ENCODE data around the gene TBC1D24.
"Not testable (repeated sequence)": the region's sequence is repeated elsewhere in the genome, so short reads cannot be mapped to it uniquely, and the experiment has no call there.

The TBC1D24 gene

DNA sequence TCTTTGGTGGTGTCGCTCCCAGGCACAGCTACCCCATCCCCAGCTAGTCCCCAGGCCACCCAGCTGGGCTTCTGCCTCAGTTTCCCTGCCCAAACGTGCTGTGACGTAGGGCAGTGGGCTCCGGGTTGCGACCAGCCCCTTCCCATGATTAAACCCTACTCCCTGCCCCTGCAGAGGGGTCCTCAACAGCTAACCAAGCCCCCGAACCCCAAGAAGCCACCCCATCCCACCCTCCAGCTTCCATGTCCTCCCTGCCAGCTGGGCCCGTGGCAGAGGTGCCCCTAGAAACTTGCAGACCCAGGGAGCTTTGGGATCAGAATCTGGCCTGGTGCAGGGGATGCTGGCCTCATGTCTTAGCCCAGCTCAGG is 4.7 kb upstream of the TBC1D24 start:
- ATAC-seq (no peak), DNase-seq (ENCODE audit: low spot score in 2 of 2) (no peak)
- Mint-ChIP-seq H3K36me3 (no peaks in the 10 kb centered on the region), H3K4me3 (no peak overlapping the region), H3K27ac (peak overlapping the region; percentile 81), H3K9me3 (no peaks in the 10 kb centered on the region), H3K4me1 (peaks cover 26% of the 10 kb centered on the region)

DNA sequence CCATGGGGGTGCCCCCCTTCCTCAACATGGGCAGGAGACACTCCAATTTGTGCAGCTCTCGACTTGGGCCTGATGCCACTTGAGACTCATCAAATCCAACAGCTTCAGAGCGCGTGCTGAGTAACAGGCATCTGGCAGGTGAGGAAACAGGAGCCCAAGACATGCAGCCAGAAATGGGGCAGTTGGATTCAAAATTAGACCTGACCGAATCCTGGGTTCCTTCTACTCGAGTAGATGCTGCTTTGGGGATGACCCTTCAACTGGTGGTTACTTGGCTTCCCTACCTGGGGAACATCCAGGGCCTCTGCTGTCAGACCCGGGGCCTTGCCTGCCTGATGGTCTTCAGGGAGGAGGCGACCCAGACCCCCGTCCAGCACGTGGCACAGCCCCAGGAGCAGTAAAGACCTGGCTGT is 4.3 kb upstream of the TBC1D24 start:
- Mint-ChIP-seq H3K9me3 (no peaks in the 10 kb centered on the region), H3K4me3 (no peak overlapping the region)
- DNase-seq (ENCODE audit: low spot score in 2 of 2) = no peak

DNA sequence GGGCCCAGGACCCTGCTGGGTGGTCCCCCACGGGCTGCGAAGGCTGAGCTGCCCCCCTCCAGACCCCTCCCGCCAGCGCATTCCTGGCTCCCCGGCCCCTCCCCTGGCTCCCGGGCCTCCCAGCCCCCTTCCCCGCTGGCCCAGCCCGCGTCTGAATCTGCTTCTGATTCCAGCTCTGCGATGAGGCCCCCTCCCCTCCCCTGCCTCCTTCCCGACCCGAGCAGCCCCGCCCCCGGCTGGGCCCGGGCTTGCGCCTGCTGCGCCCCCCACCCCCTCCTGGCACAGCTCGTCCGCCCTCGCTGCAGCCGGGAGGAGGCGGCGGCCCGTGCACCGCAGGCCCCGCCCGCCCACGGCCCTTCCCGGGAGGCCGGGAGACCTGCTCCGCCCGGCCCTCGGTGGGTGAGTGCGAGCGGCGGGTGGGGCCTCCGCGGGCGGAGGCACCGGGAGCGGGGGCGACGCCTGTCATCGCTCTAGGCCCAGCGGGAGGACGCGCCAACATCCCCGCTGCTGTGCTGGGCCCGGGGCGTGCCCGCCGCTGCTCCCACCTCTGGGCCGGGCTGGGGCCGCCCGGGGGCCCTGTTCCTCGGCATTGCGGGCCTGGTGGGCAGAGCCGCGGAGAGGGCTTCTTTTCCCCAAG is 3.8 kb upstream of the TBC1D24 start, which contains the start of gene NTN3:
NTN3 (plus strand) TSS at position 282 of the 637 bp plus-strand sequence. CDS start 405 bp downstream, outside the sequence.
- no peaks in the 10 kb centered on the region for H3K9me3 Mint-ChIP-seq
- H3K4me3 Mint-ChIP-seq = peak within 1 kb of the TSS; percentile 71
- peaks cover 29% of the 10 kb centered on the region for H3K4me1 Mint-ChIP-seq
- no peak within 1 kb of the TSS for H3K27ac Mint-ChIP-seq
- DNase-seq (ENCODE audit: low spot score in 2 of 2) = no peak
- H3K36me3 Mint-ChIP-seq = no peaks in the 10 kb centered on the region
- no peak for ATAC-seq

More for the DNA sequence above, 4.3 kb upstream of the TBC1D24 start:
- no peak for ATAC-seq
- H3K27ac Mint-ChIP-seq = no peak overlapping the region
- H3K4me1 Mint-ChIP-seq = peaks cover 26% of the 10 kb centered on the region
- H3K36me3 Mint-ChIP-seq = no peaks in the 10 kb centered on the region

DNA sequence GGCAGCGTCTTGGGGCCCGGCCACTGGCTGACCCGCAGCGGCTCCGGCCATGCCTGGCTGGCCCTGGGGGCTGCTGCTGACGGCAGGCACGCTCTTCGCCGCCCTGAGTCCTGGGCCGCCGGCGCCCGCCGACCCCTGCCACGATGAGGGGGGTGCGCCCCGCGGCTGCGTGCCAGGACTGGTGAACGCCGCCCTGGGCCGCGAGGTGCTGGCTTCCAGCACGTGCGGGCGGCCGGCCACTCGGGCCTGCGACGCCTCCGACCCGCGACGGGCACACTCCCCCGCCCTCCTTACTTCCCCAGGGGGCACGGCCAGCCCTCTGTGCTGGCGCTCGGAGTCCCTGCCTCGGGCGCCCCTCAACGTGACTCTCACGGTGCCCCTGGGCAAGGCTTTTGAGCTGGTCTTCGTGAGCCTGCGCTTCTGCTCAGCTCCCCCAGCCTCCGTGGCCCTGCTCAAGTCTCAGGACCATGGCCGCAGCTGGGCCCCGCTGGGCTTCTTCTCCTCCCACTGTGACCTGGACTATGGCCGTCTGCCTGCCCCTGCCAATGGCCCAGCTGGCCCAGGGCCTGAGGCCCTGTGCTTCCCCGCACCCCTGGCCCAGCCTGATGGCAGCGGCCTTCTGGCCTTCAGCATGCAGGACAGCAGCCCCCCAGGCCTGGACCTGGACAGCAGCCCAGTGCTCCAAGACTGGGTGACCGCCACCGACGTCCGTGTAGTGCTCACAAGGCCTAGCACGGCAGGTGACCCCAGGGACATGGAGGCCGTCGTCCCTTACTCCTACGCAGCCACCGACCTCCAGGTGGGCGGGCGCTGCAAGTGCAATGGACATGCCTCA is 3.1 kb upstream of the TBC1D24 start:
- DNase-seq (ENCODE audit: low spot score in 2 of 2) (no peak), ATAC-seq (no peak)
- peaks cover 36% of the 10 kb centered on the region for H3K4me1 Mint-ChIP-seq
- no peak overlapping the region for H3K27ac Mint-ChIP-seq
- no peaks in the 10 kb centered on the region for H3K36me3 Mint-ChIP-seq
- no peaks in the 10 kb centered on the region for H3K9me3 Mint-ChIP-seq
- H3K4me3 Mint-ChIP-seq = peak overlapping the region; percentile 71

DNA sequence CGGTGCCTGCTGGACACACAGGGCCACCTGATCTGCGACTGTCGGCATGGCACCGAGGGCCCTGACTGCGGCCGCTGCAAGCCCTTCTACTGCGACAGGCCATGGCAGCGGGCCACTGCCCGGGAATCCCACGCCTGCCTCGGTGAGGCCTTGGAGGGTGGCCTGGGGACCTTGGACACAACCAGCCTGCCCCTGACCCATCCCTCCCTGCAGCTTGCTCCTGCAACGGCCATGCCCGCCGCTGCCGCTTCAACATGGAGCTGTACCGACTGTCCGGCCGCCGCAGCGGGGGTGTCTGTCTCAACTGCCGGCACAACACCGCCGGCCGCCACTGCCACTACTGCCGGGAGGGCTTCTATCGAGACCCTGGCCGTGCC is 2.5 kb upstream of the TBC1D24 start:
- peak overlapping the region; percentile 71 for H3K4me3 Mint-ChIP-seq
- H3K4me1 Mint-ChIP-seq = peaks cover 36% of the 10 kb centered on the region
- H3K36me3 Mint-ChIP-seq = peaks cover 2% of the 10 kb centered on the region
- H3K27ac Mint-ChIP-seq = no peak overlapping the region
- no peaks in the 10 kb centered on the region for H3K9me3 Mint-ChIP-seq
- no peak for DNase-seq (ENCODE audit: low spot score in 2 of 2)
- no peak for ATAC-seq

DNA sequence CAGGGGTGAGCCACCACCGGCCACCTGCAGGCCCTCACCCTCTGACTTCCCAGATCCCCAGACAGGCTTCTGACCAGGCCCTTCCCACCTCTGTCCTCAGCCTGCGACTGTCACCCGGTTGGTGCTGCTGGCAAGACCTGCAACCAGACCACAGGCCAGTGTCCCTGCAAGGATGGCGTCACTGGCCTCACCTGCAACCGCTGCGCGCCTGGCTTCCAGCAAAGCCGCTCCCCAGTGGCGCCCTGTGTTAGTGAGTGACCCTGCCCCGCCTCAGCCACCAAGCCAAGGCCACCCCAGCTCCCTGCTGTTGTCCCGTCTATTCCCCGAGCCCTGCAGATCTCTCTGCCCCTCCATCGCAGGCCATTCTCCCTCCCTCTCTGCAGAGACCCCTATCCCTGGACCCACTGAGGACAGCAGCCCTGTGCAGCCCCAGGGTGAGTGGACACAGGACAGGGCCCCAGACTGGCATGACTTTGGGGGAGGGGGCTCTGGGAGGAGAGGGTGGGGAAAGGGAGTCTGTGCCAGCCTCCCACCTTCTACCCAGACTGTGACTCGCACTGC is 2.0 kb upstream of the TBC1D24 start:
- ATAC-seq (no peak), DNase-seq (ENCODE audit: low spot score in 2 of 2) (no peak)
- Mint-ChIP-seq H3K4me1 (peaks cover 41% of the 10 kb centered on the region), H3K4me3 (peak overlapping the region; percentile 71), H3K27ac (no peak overlapping the region), H3K9me3 (no peaks in the 10 kb centered on the region), H3K36me3 (peaks cover 7% of the 10 kb centered on the region)

DNA sequence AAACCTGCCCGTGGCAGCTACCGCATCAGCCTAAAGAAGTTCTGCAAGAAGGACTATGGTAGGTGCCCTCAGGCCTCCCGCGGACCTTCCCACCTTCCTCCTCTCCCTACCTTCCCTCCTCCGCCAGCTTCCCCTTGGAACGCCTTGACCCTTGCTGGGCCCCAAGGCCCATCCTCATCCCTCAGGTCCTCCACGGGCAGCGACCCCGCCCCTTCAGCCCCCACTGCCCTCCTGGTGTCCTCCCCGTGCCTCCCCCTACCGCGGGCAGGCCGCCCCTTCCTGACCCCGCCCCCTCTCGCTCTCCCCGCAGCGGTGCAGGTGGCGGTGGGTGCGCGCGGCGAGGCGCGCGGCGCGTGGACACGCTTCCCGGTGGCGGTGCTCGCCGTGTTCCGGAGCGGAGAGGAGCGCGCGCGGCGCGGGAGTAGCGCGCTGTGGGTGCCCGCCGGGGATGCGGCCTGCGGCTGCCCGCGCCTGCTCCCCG is 1.4 kb upstream of the TBC1D24 start:
- DNase-seq (ENCODE audit: low spot score in 2 of 2) (no peak), ATAC-seq (no peak)
- H3K27ac Mint-ChIP-seq = no peak overlapping the region

DNA sequence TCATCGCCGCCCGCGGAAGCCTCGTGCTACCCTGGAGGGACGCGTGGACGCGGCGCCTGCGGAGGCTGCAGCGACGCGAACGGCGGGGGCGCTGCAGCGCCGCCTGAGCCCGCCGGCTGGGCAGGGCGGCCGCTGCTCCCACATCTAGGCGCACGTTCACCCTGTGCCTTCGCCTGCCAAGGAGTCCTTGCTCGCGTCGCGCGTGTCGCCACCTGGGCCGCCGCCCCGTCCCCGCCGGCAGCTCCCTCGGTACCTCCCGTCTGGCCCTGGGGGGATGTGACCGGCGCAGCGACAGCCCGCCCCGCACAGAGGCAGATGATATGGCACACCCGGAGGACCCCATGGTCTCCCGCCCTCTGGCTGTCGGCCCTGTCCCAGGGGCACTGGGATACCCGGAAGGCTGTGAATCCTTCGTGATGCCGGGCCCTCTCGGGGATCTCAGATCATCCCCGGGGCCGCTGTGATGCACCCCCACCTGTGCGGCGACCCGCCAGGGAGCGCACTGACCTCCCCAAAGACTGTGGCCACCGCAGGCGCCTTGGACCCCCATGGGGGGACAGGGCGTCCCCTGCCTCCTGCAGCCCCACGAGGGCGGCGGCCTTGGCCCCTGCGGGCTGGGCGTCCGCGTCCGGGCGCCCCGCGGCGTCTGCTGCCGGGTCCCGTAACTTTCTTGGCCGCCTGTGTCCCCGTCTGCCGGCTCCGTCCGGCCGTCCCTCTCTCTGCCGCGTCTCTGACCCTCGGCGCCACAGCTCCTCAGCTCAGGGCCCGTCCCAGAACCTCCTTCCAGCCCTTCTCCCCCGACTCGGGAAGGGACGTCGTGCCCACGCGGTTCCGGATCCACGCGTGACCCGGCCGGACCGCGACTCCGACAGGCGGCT is 689 bp upstream of the TBC1D24 start:
- H3K36me3 Mint-ChIP-seq = peaks cover 13% of the 10 kb centered on the region
- peak; percentile 46 to 78 for DNase-seq (ENCODE audit: low spot score in 2 of 2)
- peak; percentile 71 for ATAC-seq
- no peaks in the 10 kb centered on the region for H3K9me3 Mint-ChIP-seq
- H3K4me1 Mint-ChIP-seq = peaks cover 35% of the 10 kb centered on the region
- no peak overlapping the region for H3K27ac Mint-ChIP-seq
- peak overlapping the region; percentile 71 for H3K4me3 Mint-ChIP-seq

More for the DNA sequence above, 1.4 kb upstream of the TBC1D24 start:
- Mint-ChIP-seq H3K4me1 (peaks cover 37% of the 10 kb centered on the region), H3K9me3 (no peaks in the 10 kb centered on the region), H3K4me3 (peak overlapping the region; percentile 71), H3K36me3 (peaks cover 12% of the 10 kb centered on the region)

DNA sequence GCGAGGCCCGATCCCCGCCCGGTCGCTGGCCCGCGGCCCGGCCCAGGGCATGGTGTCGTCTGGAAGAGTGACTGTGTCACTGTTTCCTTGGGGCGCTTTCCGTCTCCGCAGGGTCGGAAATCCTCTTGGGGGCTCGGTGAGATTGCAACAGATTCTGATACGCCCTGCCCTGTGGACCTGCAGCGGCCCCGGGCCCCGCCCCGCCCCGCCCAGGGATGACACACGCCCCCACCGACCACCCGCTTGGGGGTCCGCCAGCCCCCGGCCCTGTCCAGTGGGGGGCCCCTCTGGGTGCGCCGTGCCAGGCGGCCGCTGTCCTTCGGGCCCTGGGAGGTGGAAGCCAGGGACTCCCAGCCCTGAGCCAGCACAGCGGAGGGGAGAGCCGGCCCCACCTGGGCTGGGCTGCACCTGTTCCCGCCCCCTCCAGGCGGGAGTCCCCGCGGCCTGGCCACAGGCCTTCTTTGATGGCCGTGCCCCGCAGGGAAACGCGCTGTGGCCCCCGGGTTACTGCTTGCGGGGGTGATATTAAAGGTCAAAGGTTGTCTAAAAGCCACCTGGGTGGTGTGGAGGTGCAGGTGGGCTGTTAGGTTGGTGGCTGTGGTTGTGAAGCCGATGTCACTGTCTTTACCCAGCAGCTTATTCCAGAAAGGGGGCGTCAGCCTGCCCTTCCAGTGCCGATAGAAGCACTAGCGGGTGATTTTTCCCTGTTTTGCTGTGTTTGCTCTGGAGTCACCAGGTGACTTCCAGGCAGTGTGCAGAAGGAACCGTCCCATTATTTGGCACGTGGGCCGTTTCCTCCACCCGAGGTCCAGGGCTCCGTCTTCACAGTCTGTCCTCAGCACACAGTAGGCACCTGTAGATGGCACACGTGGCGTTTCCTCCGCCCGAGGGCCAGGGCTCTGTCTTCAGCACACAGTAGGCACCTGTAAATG is 752 bp downstream of the TBC1D24 start:
- DNase-seq (ENCODE audit: low spot score in 2 of 2) = no peak

DNA sequence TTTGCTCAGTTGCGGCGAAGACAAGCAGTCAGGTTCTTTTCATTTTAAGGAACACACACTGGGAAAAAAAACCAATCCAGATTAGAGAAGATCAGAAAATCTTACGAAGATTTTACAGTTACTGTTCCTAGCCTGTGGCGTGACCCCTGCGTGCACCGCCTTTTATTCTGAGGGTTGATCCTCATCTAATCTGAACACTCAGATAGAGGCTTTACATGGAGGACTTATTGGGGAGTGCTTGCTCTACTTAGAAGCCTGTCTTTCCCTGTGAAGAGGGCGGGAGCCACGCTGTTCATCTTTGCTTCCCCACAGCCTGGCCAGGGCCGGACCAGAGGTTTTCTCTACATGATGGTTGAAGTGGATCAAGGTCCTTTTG is 1.4 kb downstream of the TBC1D24 start:
- DNase-seq (ENCODE audit: low spot score in 2 of 2) = no peak
- peaks cover 27% of the 10 kb centered on the region for H3K4me1 Mint-ChIP-seq
- ATAC-seq = no peak
- H3K9me3 Mint-ChIP-seq = no peaks in the 10 kb centered on the region
- peaks cover 13% of the 10 kb centered on the region for H3K36me3 Mint-ChIP-seq
- H3K27ac Mint-ChIP-seq = no peak overlapping the region
- H3K4me3 Mint-ChIP-seq = peak overlapping the region; percentile 71

More for the DNA sequence above, 752 bp downstream of the TBC1D24 start:
- H3K9me3 Mint-ChIP-seq = no peaks in the 10 kb centered on the region
- peak; percentile 43 for ATAC-seq
- H3K4me1 Mint-ChIP-seq = peaks cover 27% of the 10 kb centered on the region
- peak overlapping the region; percentile 71 for H3K4me3 Mint-ChIP-seq
- H3K27ac Mint-ChIP-seq = no peak overlapping the region
- peaks cover 13% of the 10 kb centered on the region for H3K36me3 Mint-ChIP-seq

DNA sequence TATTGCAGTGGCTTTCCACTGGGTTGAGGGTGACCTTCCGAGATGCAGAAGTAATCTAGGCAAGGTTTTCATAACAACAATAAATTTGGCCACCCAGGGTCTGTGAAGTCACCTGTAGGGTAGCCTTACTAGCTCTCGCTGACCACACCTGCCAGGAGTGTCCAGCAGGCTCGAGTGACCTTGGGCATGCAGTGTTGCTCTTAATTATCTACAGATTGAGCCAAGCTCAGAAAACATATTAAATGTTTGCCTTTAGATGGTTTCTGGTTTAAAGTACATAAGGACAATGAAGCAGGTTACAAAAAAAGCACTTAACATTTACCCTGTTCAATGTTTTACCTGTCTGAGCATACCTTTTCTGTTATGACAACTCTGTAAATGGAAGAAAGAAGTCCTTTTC is 1.8 kb downstream of the TBC1D24 start:
- Mint-ChIP-seq H3K4me3 (peak overlapping the region; percentile 71), H3K4me1 (peaks cover 27% of the 10 kb centered on the region), H3K9me3 (no peaks in the 10 kb centered on the region), H3K36me3 (peaks cover 13% of the 10 kb centered on the region), H3K27ac (no peak overlapping the region)
- no peak for DNase-seq (ENCODE audit: low spot score in 2 of 2)
- no peak for ATAC-seq

DNA sequence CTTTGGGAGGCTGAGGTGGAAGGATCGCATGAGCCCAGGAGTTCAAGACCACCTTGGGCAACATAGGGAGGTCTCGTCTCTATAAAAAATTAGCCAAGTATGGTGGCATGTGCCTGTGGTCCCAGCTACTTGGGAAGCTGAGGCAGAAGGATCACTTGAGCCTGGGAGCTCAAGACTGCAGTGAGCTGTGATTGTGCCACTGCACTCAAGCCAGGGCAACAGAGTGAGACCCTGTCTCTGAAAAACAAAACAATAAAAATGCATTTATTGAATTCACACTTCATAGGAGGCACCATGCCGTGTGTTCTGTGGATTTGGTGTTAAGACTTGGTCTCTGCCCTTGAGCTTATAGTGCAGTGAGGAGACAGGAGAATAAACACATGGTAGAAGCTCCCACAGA is 2.4 kb downstream of the TBC1D24 start:
- Mint-ChIP-seq H3K4me1 (peaks cover 33% of the 10 kb centered on the region), H3K36me3 (peaks cover 13% of the 10 kb centered on the region), H3K9me3 (no peaks in the 10 kb centered on the region), H3K4me3 (no peak overlapping the region), H3K27ac (peak overlapping the region; percentile 70)
- ATAC-seq (no peak), DNase-seq (ENCODE audit: low spot score in 2 of 2) (no peak)

DNA sequence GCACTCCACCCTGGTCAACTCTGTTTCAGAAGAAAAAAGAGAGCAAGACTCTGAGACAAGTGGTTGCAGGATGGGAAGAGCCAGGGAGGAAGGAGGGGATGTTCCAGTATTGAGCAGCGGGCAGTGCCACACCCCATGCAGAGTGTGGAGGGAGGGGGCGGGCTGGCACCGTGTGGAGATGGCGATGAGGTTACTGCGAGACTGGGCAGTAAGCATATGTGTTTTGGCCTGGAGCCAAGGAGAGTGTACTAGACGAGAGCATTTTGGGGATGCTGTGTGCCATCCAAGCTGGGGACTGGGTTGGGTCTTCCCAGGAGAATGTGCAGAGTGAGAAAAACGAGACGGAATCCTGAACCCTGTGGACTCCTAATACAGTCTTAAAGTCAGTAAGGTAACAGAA is 3.4 kb downstream of the TBC1D24 start:
- Mint-ChIP-seq H3K4me3 (no peak overlapping the region), H3K27ac (no peak overlapping the region), H3K9me3 (no peaks in the 10 kb centered on the region), H3K36me3 (peaks cover 13% of the 10 kb centered on the region), H3K4me1 (peaks cover 35% of the 10 kb centered on the region)
- no peak for DNase-seq (ENCODE audit: low spot score in 2 of 2)
- no peak for ATAC-seq

DNA sequence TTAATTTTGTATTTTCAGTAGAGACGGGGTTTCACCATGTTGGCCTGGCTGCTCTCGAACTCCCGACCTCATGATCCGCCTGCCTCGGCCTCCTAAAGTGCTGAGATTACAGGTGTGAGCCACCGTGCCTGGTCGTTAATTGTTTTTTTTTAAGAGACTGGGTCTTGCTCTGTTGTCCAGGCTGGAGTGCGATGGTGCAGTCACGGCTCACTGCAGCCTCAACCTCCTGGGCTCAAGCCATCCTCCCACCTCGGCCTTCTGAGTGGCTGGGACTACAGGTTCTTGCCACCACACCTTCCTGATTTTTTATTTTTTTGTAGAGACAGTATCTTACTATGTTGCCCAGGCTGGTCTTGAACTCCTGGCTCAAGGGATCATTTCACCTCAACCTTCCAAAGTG is 5.1 kb downstream of the TBC1D24 start:
- H3K4me3 Mint-ChIP-seq; DNase-seq (ENCODE audit: low spot score in 2 of 2); H3K9me3 Mint-ChIP-seq; ATAC-seq: not testable (repeated sequence)
- H3K36me3 Mint-ChIP-seq = peaks cover 13% of the 10 kb centered on the region
- peak overlapping the region; percentile 12 for H3K27ac Mint-ChIP-seq
- H3K4me1 Mint-ChIP-seq = peaks cover 51% of the 10 kb centered on the region
